Fibroblast of upper back skin (primary cell): ENCODE measurements around the gene CCDC158.
"Not testable (repeated sequence)": the region's sequence is repeated elsewhere in the genome, so short reads cannot be mapped to it uniquely, and the experiment has no call there.

ENCODE experiments used
- DNase-seq: peaks from one replicate; pipeline ENCODE4 v3.0.0-alpha.2; 2013

The CCDC158 gene

GRCh38 chr4:76420762-76421581 is at the start of gene CCDC158:
Gene CCDC158 (minus strand): TSS chr4:76421141. CDS start chr4:76403207, 17,934 bp downstream.
- no peak for DNase-seq

GRCh38 chr4:76470532-76470931 is 49.6 kb upstream of the CCDC158 start:
- DNase-seq = no peak

- no peak for DNase-seq
Measured at GRCh38 chr4:76470064-76470463, 49.1 kb upstream of the CCDC158 start.

- no peak for DNase-seq
Measured at GRCh38 chr4:76463568-76463967, 42.6 kb upstream of the CCDC158 start.

- DNase-seq = peak; percentile 93
Measured at GRCh38 chr4:76459291-76459723, 38.4 kb upstream of the CCDC158 start.

GRCh38 chr4:76458825-76459224 is 37.9 kb upstream of the CCDC158 start:
- DNase-seq = peak; percentile 58

- DNase-seq = no peak
Measured at GRCh38 chr4:76458297-76458696, 37.4 kb upstream of the CCDC158 start.

GRCh38 chr4:76457885-76458284 is 36.9 kb upstream of the CCDC158 start:
- peak; percentile 41 for DNase-seq

- DNase-seq = not testable (repeated sequence)
Measured at GRCh38 chr4:76454073-76454472, 33.1 kb upstream of the CCDC158 start.

GRCh38 chr4:76453232-76453631 is 32.3 kb upstream of the CCDC158 start:
- DNase-seq = no peak

GRCh38 chr4:76449833-76450232 is 28.9 kb upstream of the CCDC158 start:
- peak; percentile 19 for DNase-seq

- DNase-seq = peak; percentile 58
Measured at GRCh38 chr4:76449362-76449767, 28.4 kb upstream of the CCDC158 start.

GRCh38 chr4:76448211-76448610 is 27.3 kb upstream of the CCDC158 start:
- DNase-seq = no peak

- DNase-seq = peak; percentile 76
Measured at GRCh38 chr4:76447393-76447851, 26.5 kb upstream of the CCDC158 start.

- DNase-seq = no peak
Measured at GRCh38 chr4:76445911-76446310, 25.0 kb upstream of the CCDC158 start.

GRCh38 chr4:76443376-76443775 is 22.4 kb upstream of the CCDC158 start:
- DNase-seq = no peak

GRCh38 chr4:76442807-76443206 is 21.9 kb upstream of the CCDC158 start:
- DNase-seq = no peak

- no peak for DNase-seq
Measured at GRCh38 chr4:76441881-76442280, 20.9 kb upstream of the CCDC158 start.

GRCh38 chr4:76439491-76439890 is 18.6 kb upstream of the CCDC158 start:
- DNase-seq = no peak

- DNase-seq = peak; percentile 27
Measured at GRCh38 chr4:76435528-76436319, 14.8 kb upstream of the CCDC158 start.

- peak; percentile 28 for DNase-seq
Measured at GRCh38 chr4:76434901-76435527, 14.1 kb upstream of the CCDC158 start, which contains the start of gene SHROOM3. Gene SHROOM3 (plus strand): TSS chr4:76435229. CDS start chr4:76436053, 824 bp downstream.

- peak; percentile 69 for DNase-seq
Measured at GRCh38 chr4:76430519-76431388, 9.8 kb upstream of the CCDC158 start.
